ENCODE measurements around the gene SCNN1B.

SCNN1B gene

GRCh38 chr16:23286131-23286532, 16.0 kb upstream of the SCNN1B start:
- no peak overlapping the region for H3K4me3 ChIP-seq (replicated peaks; ENCODE audit: low read depth, low read length)
- DNase-seq (ENCODE audit: extremely low read depth, low read depth) = no peak
- no peak for TF ChIP-seq CTCF (IDR thresholded peaks at IDR 0.05; ENCODE audit: low read depth, low read length, missing control alignments)

- no peak for TF ChIP-seq CTCF (IDR thresholded peaks at IDR 0.05; ENCODE audit: low read depth, low read length, missing control alignments)
- no peak for DNase-seq (ENCODE audit: extremely low read depth, low read depth)
- no peak overlapping the region for H3K4me3 ChIP-seq (replicated peaks; ENCODE audit: low read depth, low read length)
These were observed 13.9 kb upstream of the SCNN1B start for GRCh38 chr16:23288209-23288608.

DNA sequence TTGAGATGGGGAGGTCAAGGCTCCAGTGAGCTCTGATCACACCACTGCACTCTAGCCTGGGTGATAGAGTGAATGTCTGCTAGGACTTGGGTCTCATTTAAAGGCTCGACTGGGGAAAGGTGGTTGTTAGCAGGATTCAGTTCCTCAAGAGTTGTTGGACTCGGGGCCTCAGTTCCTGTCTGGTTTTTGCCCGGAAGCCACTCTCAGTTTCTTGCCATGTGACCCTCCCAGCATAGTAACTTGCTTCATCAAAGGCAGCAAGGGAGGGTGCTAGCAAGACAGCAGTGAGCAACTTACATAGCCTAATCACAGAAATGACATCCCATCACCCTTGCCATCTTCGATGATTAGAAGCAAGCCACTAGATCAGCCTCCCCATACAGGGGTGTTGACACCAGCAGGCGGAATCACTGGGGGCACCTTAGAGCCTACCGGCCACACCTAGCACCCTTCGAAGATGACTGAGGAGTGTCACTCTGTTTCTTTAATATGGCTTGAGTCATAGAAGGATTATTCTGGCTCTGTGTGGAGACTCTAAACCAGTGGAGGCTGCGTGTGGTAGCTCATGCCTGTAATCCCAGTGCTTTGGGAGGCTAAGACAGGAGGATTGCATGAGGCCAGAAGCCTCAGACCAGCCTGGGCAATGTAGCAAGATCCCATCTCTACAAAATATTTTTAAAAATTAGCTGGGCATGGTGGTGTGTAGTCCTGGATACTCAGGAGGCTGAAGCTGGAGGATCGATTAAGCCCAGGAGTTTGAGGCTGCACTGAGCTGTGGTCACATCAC, 13.2 kb upstream of the SCNN1B start:
- no peak overlapping the region for H3K4me3 ChIP-seq (replicated peaks; ENCODE audit: low read depth, low read length)
- no peak for DNase-seq (ENCODE audit: extremely low read depth, low read depth)
- no peak for TF ChIP-seq CTCF (IDR thresholded peaks at IDR 0.05; ENCODE audit: low read depth, low read length, missing control alignments)

- H3K4me3 ChIP-seq (replicated peaks; ENCODE audit: low read depth, low read length) = no peak overlapping the region
- no peak for TF ChIP-seq CTCF (IDR thresholded peaks at IDR 0.05; ENCODE audit: low read depth, low read length, missing control alignments)
- no peak for DNase-seq (ENCODE audit: extremely low read depth, low read depth)
These were observed 11.7 kb upstream of the SCNN1B start for GRCh38 chr16:23290189-23291062.

DNA sequence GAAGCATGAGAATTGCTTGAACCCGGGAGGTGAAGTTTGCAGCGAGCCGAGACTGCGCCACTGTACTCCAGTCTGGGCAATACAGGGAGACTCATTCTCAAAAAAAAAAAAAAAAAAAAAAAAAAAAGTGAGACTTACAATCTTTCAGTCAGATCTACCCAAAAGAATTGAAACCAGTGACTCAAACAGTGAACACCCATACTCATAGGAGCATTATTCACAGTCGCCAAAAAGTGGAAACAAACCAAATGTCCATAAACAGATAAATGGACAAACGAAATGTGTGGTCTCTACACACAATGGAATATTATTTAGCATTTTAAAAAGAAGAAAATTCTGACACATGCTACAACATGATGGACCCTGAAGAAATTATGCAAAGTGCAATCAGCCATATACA, 9.1 kb upstream of the SCNN1B start:
- H3K4me3 ChIP-seq (replicated peaks; ENCODE audit: low read depth, low read length) = no peak overlapping the region
- TF ChIP-seq CTCF (IDR thresholded peaks at IDR 0.05; ENCODE audit: low read depth, low read length, missing control alignments) = no peak
- no peak for DNase-seq (ENCODE audit: extremely low read depth, low read depth)

GRCh38 chr16:23294260-23294659, 7.8 kb upstream of the SCNN1B start:
- DNase-seq (ENCODE audit: extremely low read depth, low read depth) = no peak
- H3K4me3 ChIP-seq (replicated peaks; ENCODE audit: low read depth, low read length) = no peak overlapping the region
- no peak for TF ChIP-seq CTCF (IDR thresholded peaks at IDR 0.05; ENCODE audit: low read depth, low read length, missing control alignments)
